Vagina (tissue), 2 donors: ENCODE measurements around the gene NRL.
"Not testable (repeated sequence)": the region's sequence is repeated elsewhere in the genome, so short reads cannot be mapped to it uniquely, and the experiment has no call there.

Source experiments
- POLR2A ChIP-seq, 2 donors: fragments of 450-650 bp; IDR thresholded peaks; one replicate each; pipeline ENCODE4 v1.6.1; 2017; ENCODE audit warnings: antibody characterized with exemption in 2 of 2, mild to moderate bottlenecking in 2 of 2, moderate library complexity in 2 of 2
- POLR2AphosphoS5 ChIP-seq, 2 donors: sonication (generic); formaldehyde crosslinking; IDR thresholded peaks; one replicate each; pipeline ENCODE4 v1.9.0; 2017; ENCODE audit warnings: antibody characterized with exemption in 2 of 2, mild to moderate bottlenecking in 2 of 2, low read depth in 1 of 2; ENCODE audit not compliant: insufficient read depth in 1 of 2

DNA sequence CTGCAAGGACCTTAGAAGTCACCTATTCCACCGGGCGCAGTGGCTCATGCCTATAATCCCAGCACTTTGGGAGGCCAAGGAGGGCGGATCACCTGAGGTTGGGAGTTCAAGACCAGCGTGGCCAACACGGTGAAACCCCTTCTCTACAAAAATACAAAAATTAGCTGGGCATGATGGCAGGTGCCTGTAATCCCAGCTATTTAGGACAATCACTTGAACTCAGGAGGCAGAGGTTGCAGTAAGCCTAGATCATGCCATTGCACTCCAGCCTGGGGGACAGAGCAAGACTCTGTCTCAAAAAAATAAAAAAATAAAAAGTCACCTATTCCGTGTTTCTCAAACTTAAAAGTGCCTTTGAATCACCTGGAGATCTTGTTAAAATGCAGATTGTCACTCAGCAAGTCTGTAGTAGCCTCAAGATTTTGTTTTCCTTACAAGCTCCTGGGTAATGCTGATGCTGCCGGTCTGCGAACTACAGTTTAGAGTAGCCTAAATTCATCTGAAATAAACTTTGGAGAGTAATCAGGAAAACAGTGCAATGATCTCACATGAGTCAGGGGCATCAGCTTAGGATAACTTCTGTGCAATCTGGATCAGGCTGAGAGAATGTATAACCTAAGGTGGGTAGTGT, 9.0 kb downstream of the NRL start:
- TF ChIP-seq POLR2A (IDR thresholded peaks at IDR 0.05); POLR2AphosphoS5 (IDR thresholded peaks at IDR 0.05; ENCODE audit: insufficient read depth in 1 of 2, low read depth in 1 of 2): not testable (repeated sequence)
